HepG2 (cell line): ENCODE data around the gene SMTNL2. TPM values are rescaled to one million over a fixed set of nuclear protein-coding genes. Genes with fewer than 3 reads are reported as not detected.
"Not testable (repeated sequence)": the region's sequence is repeated elsewhere in the genome, so short reads cannot be mapped to it uniquely, and the experiment has no call there.

Experiments used
- ATAC-seq: fragments of 200-7000 bp; cut with Tn5 transposase; 3 replicates; pipeline ENCODE4 v1.9.1; 2020; ENCODE audit warnings: mild to moderate bottlenecking, moderate library complexity
- BruUV-seq: library from RNA; stranded (reverse); fragments of 400-500 nt; replicated peaks from 2 replicates; lab custom pipeline; 2021; lab: Mats Ljungman, UMichigan
- CTCF ChIA-PET: fragments of 300-600 bp; formaldehyde crosslinking; extraction: SDS; loops from one replicate; lab custom pipeline; 2021; ENCODE audit warnings: low total read pairs, inconsistent platforms, low intra/inter-chr PET ratio; lab: Yijun Ruan, JAX
- POLR2A ChIA-PET: fragments of 350-600 bp; sonication (Branson Sonifier 250); formaldehyde crosslinking; loops from one replicate; lab custom pipeline; 2020; ENCODE audit warnings: antibody characterized with exemption, inconsistent platforms; lab: Yijun Ruan, JAX
- DNase-seq: peaks from one replicate; pipeline ENCODE4 v3.0.0-alpha.2; 2015; ENCODE audit warnings: low spot score
- FAIRE-seq: peaks from 3 replicates; lab custom pipeline; 2011; peaks lifted over from hg19 to GRCh38; lab: Jason Lieb, UNC
- H2AFZ ChIP-seq: one replicate; pipeline ENCODE4 v1.6.1; 2011; ENCODE audit warnings: low read length, inconsistent platforms
- H3K27ac ChIP-seq: fragments of 300-600 bp; 3 replicates; pipeline ENCODE4 v1.8.0; 2011; ENCODE audit warnings: mixed run types, mild to moderate bottlenecking, mixed read lengths, low read length, inconsistent platforms; ENCODE audit not compliant: insufficient read depth; ENCODE audit errors: extremely low read length
- H3K27me3 ChIP-seq, 2 experiments: fragments of 200-600 bp in 1 of 2; 2 replicates in 1 of 2; 3 replicates in 1 of 2; pipeline versions ENCODE4 v1.6.0 to v1.8.0; 2011; ENCODE audit warnings: low read length in 2 of 2, mild to moderate bottlenecking in 2 of 2, moderate library complexity in 2 of 2, inconsistent platforms in 1 of 2; ENCODE audit not compliant: insufficient read depth in 2 of 2, control insufficient read depth in 1 of 2
- H3K36me3 ChIP-seq, 2 experiments: fragments of 200-600 bp in 1 of 2; replicated peaks in 1 of 2; 2 replicates in 1 of 2; 3 replicates in 1 of 2; pipeline versions ENCODE4 v1.5.1 to v1.8.0; 2011; ENCODE audit warnings: low read length in 2 of 2, inconsistent platforms in 1 of 2; ENCODE audit not compliant: insufficient read depth in 2 of 2, control insufficient read depth in 1 of 2
- H3K4me1 ChIP-seq: 2 replicates; pipeline ENCODE4 v1.5.1; 2012; ENCODE audit warnings: low read length, inconsistent platforms; ENCODE audit not compliant: insufficient read depth
- H3K4me2 ChIP-seq: 2 replicates; pipeline ENCODE4 v1.6.0; 2011; ENCODE audit warnings: low read depth, low read length, inconsistent platforms
- H3K4me3 ChIP-seq, 3 experiments: fragments of 200-600 bp in 1 of 3; sonication (generic), shearing (Covaris generic) in 1 of 3; replicated peaks in 1 of 3; 2 replicates each; pipeline ENCODE4 v1.5.1; 2011 to 2016; ENCODE audit warnings: low read length in 3 of 3, inconsistent platforms in 2 of 3, low read depth in 2 of 3, mild to moderate bottlenecking in 2 of 3, control low read depth in 1 of 3, mixed read lengths in 1 of 3; ENCODE audit not compliant: insufficient read depth in 1 of 3
- H3K79me2 ChIP-seq: one replicate; pipeline ENCODE4 v1.6.1; 2011; ENCODE audit warnings: low read length, inconsistent platforms; ENCODE audit not compliant: insufficient read depth
- H3K9ac ChIP-seq: 2 replicates; pipeline ENCODE4 v1.6.0; 2011; ENCODE audit warnings: mild to moderate bottlenecking, low read depth, low read length, inconsistent platforms; ENCODE audit not compliant: insufficient read depth
- H3K9me3 ChIP-seq: 2 replicates; pipeline ENCODE4 v1.5.1; 2012; ENCODE audit warnings: mild to moderate bottlenecking, low read length
- H4K20me1 ChIP-seq: 2 replicates; pipeline ENCODE4 v1.6.0; 2011; ENCODE audit warnings: inconsistent platforms, mild to moderate bottlenecking, low read length, moderate library complexity; ENCODE audit not compliant: insufficient read depth
- IKZF4 ChIP-seq: sonication (generic); formaldehyde crosslinking; IDR thresholded peaks from 2 replicates; pipeline ENCODE4 v1.5.1; 2020; ENCODE audit warnings: borderline replicate concordance, mild to moderate bottlenecking, low read depth, missing genetic modification reagents; ENCODE audit errors: not compliant biosample characterization
- NFATC3 ChIP-seq: sonication (generic); formaldehyde crosslinking; IDR thresholded peaks from 2 replicates; pipeline ENCODE4 v1.5.1; 2020; ENCODE audit warnings: mild to moderate bottlenecking, missing genetic modification reagents
- ZNF230 ChIP-seq: sonication (generic); formaldehyde crosslinking; IDR thresholded peaks from 2 replicates; pipeline ENCODE4 v1.4.0; 2020; ENCODE audit warnings: mild to moderate bottlenecking, missing genetic modification reagents
- ZNF761 ChIP-seq: sonication (generic); formaldehyde crosslinking; conservative IDR thresholded peaks from 2 replicates; pipeline ENCODE4 v1.4.0; 2020; ENCODE audit warnings: mild to moderate bottlenecking, missing genetic modification reagents
- WGBS: methylation state at CpG from one replicate; pipeline ENCODE4 v1.1.6; 2017; ENCODE audit warnings: low lambda C conversion rate; 5-methylcytosine and 5-hydroxymethylcytosine counted together
- in situ Hi-C: cut with HindIII; loops from 2 replicates; pipeline ENCODE4 v1.10.0; 2017; ENCODE audit warnings: low pct_unique_long_range_greater_than_20kb; ENCODE audit not compliant: extremely low pct_ligation_motif_present
- intact Hi-C: fragments of 100-400 bp; cut with micrococcal nuclease; formaldehyde crosslinking; loops from one replicate; pipeline ENCODE4 v1.10.0; 2022; ENCODE audit not compliant: unreplicated experiment
- polyA plus RNA-seq, 8 experiments: library from polyadenylated mRNA; depleted of rRNA in 3 of 8; stranded (reverse) in 7 of 8; unstranded in 1 of 8; fragments of >200 nt; fragmentation: Illumina TruSeq in 4 of 8; extraction: Trizol in 4 of 8; gene quantifications; 2 replicates each; pipeline versions ENCODE4 v1.2.1 to v1.2.3, GENCODE V29; 2011 to 2016; ENCODE audit warnings: low read depth in 4 of 8, missing spikeins in 1 of 8, mixed read lengths in 1 of 8; ENCODE audit not compliant: insufficient read depth in 1 of 8
- total RNA-seq, 5 experiments: library from RNA; depleted of rRNA; stranded (reverse); fragments of >200 nt; fragmentation: Illumina TruSeq; extraction: Trizol; gene quantifications; 2 replicates each; pipeline ENCODE4 v1.2.3, GENCODE V29; 2016; ENCODE audit warnings: low read depth in 1 of 5
- TF ChIP-seq, protein P1 (sequence below): sonication (generic); formaldehyde crosslinking; IDR thresholded peaks from 2 replicates; pipeline ENCODE4 v1.4.0; 2020; ENCODE audit warnings: missing genetic modification reagents

The SMTNL2 gene
- total and polyA plus RNA-seq, 2 of the 13 experiments (the other 11 are each of a cell fraction or from before 2014, with no cell fraction given), result 0.41 to 5.1 TPM

DNA sequence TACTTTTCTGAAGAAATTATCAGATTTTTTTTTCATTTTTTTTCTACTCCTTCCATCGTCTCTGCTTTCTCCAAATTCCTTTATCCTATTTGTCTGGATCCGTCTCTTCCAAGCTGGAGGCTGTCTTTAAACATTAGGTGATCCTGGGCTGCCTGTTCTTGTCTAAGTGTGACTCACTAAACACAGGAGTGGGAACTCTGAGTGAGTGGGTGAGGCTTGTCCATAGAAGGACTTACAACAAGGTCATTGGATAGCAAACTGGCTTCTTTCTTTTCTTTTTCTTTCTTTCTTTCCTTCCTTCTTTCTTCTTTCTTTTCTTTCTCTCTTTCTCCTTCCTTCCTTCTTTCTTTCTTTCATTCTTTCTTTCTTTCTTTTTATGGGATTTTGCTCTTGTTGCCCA lies 38.9 kb downstream of the SMTNL2 start (continued):
- TF ChIP-seq IKZF4, result no peak
- TF ChIP-seq, all 625 proteins: peak for 0

DNA sequence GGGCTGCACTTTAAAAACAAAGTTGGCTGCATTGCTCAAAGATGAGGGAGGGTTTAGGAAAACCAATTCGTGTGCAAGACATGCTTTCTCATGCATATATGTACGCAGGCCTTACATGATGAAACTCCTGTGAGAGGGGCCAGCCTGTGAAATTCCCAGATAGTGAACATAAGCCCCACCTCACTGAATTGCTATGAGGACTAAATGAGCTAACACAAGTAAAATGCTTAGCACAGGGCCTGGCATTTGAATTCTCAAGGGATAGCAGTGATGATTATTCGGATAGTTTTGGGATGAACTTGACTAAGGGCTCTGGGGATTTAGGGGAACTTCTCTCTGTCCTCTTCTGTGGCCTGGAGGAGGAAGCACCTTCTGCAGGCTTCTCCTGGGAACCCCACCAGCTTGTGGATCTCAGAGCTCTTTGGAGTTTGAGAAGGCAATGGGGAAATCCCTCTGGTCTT lies 40.2 kb downstream of the SMTNL2 start:
- CTCF ChIA-PET, result interaction anchor here (5.5 kb wide), 1 partner anchor 57 kb away, joined by 70 read pairs; no protein-coding TSS in a partner anchor
- WGBS, result 19% methylated on average over 3 of the region's 3 CpGs
- H3K4me1 ChIP-seq, H3K79me2 ChIP-seq, H3K4me2 ChIP-seq, FAIRE-seq, H3K4me3 ChIP-seq, ATAC-seq, H3K9ac ChIP-seq, H3K9me3 ChIP-seq, H2AFZ ChIP-seq, H3K27me3 ChIP-seq, H4K20me1 ChIP-seq, H3K36me3 ChIP-seq, H3K27ac ChIP-seq, BruUV-seq, intact Hi-C loops, DNase-seq: not testable (repeated sequence)
- in situ Hi-C loops, result loop anchor here (5.0 kb wide), 1 partner anchor 57 kb away; no protein-coding TSS in a partner anchor
- POLR2A ChIA-PET, result interaction anchor here (1.5 kb wide), 1 partner anchor 58 kb away, joined by 5 read pairs; no protein-coding TSS in a partner anchor

GRCh38 chr17:4625181-4625617 lies 40.9 kb downstream of the SMTNL2 start:
- Histone ChIP-seq H3K36me3 (no peaks in the 10 kb centered on the region), H4K20me1 (no peaks in the 10 kb centered on the region), H3K79me2 (no peaks in the 10 kb centered on the region), H3K4me3 (no peak overlapping the region), H3K4me2 (no peak overlapping the region), H3K9me3 (no peaks in the 10 kb centered on the region), H3K27me3 (peaks cover 0 to 3% of the 10 kb centered on the region in 2 experiments; a peak in 1 of 5 replicates), H2AFZ (no peak overlapping the region), H3K27ac (no peak overlapping the region), H3K9ac (no peak overlapping the region), H3K4me1 (peaks cover 5% of the 10 kb centered on the region)
- WGBS, result 83% methylated on average over 12 of the region's 12 CpGs
- ATAC-seq (no peak), FAIRE-seq (no peak), DNase-seq (no peak)
- intact Hi-C loops, result no loop called here
- ChIA-PET CTCF (interaction anchor here (5.5 kb wide), 1 partner anchor 58 kb away, joined by 70 read pairs; no protein-coding TSS in a partner anchor), POLR2A (interaction anchor here (0.7 to 1.5 kb wide), 2 partner anchors 24 to 58 kb away, joined by 3 to 5 read pairs; no protein-coding TSS in a partner anchor)
- in situ Hi-C loops, result no loop called here
- BruUV-seq, result no TSS peak
- TF ChIP-seq ZNF230 (CRISPR knock-in tag), result no peak
- TF ChIP-seq NFATC3, result no peak
- TF ChIP-seq, protein P1, sequence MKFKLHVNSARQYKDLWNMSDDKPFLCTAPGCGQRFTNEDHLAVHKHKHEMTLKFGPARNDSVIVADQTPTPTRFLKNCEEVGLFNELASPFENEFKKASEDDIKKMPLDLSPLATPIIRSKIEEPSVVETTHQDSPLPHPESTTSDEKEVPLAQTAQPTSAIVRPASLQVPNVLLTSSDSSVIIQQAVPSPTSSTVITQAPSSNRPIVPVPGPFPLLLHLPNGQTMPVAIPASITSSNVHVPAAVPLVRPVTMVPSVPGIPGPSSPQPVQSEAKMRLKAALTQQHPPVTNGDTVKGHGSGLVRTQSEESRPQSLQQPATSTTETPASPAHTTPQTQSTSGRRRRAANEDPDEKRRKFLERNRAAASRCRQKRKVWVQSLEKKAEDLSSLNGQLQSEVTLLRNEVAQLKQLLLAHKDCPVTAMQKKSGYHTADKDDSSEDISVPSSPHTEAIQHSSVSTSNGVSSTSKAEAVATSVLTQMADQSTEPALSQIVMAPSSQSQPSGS, result no peak
- TF ChIP-seq ZNF761, result no peak
